ENCODE results near the gene CHRDL1.

GRCh38 chrX:110733166-110733565 lies 62.5 kb downstream of the CHRDL1 start:
- no peak for TF ChIP-seq CTCF (conservative IDR thresholded peaks at IDR 0.05 in 1 of 2, IDR thresholded peaks at IDR 0.05 in 1 of 2; ENCODE audit: extremely low read depth in 1 of 2, insufficient read depth in 1 of 2, low read depth in 1 of 2, low read length in 2 of 2)
- TF ChIP-seq EZH2 (IDR thresholded peaks at IDR 0.05; ENCODE audit: borderline replicate concordance, low read length): no peak

All from mammary epithelial cell (primary cell).